Peyer's patch (tissue), 4 donors: ENCODE data around the gene AQP12A.

Source experiments
- POLR2A ChIP-seq, 2 donors: fragments of 450-650 bp; IDR thresholded peaks; one replicate each; pipeline ENCODE4 v1.5.1; 2017; ENCODE audit warnings: antibody characterized with exemption in 2 of 2, mild to moderate bottlenecking in 2 of 2, moderate library complexity in 2 of 2
- TF ChIP-seq, protein P1 (sequence below), 6 experiments: fragments of 450-650 bp in 4 of 6; fragments of 200-600 bp in 2 of 6; sonication (generic) in 1 of 6; IDR thresholded peaks; one replicate each; pipeline ENCODE4 v1.5.1; 2017 to 2019; ENCODE audit warnings: antibody characterized with exemption in 6 of 6, mild to moderate bottlenecking in 3 of 6, moderate library complexity in 1 of 6

DNA sequence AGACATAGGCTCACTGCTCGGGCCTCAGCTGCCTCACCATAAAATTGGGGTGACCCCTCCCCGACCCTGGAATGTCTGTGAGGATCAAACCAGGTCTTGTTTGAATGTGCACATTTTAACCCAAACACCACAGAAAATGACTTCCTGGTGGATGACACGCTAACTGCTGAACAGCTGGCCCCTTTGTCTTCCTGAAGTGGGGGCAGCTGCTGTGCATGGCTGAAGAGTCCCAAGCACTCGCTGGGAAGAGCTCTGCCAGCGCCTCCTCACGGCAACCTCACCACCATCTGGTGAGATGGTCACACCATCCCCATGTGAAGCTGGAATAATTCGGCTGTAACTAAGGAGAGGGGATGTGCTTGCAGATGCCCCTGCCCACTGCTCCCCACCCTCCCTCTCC is 34.0 kb downstream of the AQP12A start:
- TF ChIP-seq, protein P1, sequence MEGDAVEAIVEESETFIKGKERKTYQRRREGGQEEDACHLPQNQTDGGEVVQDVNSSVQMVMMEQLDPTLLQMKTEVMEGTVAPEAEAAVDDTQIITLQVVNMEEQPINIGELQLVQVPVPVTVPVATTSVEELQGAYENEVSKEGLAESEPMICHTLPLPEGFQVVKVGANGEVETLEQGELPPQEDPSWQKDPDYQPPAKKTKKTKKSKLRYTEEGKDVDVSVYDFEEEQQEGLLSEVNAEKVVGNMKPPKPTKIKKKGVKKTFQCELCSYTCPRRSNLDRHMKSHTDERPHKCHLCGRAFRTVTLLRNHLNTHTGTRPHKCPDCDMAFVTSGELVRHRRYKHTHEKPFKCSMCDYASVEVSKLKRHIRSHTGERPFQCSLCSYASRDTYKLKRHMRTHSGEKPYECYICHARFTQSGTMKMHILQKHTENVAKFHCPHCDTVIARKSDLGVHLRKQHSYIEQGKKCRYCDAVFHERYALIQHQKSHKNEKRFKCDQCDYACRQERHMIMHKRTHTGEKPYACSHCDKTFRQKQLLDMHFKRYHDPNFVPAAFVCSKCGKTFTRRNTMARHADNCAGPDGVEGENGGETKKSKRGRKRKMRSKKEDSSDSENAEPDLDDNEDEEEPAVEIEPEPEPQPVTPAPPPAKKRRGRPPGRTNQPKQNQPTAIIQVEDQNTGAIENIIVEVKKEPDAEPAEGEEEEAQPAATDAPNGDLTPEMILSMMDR (IDR thresholded peaks at IDR 0.05): no peak
- TF ChIP-seq POLR2A (IDR thresholded peaks at IDR 0.05): no peak
